Loucy (cell line): ENCODE data around the gene ZFAND3.

Source experiments
- H2AFZ ChIP-seq: fragments of 200-600 bp; sonication (generic); 2 replicates; pipeline ENCODE4 v1.6.0; 2016; ENCODE audit warnings: antibody characterized with exemption, mild to moderate bottlenecking, low read length, moderate library complexity
- H3F3A ChIP-seq: fragments of 200-600 bp; 2 replicates; pipeline ENCODE4 v1.6.0; 2016; ENCODE audit warnings: antibody characterized with exemption, low read depth, mild to moderate bottlenecking
- H3K27me3 ChIP-seq: fragments of 200-600 bp; sonication (generic); 2 replicates; pipeline ENCODE4 v1.6.1; 2014; ENCODE audit warnings: low read length, mild to moderate bottlenecking; ENCODE audit not compliant: insufficient read depth, poor library complexity, severe bottlenecking
- H3K36me3 ChIP-seq: fragments of 200-600 bp; sonication (generic); 2 replicates; pipeline ENCODE4 v1.6.1; 2016; ENCODE audit warnings: low read length; ENCODE audit not compliant: insufficient read depth
- H3K4me1 ChIP-seq: fragments of 200-600 bp; sonication (generic); 2 replicates; pipeline ENCODE4 v1.5.1; 2014; ENCODE audit warnings: low read length, mild to moderate bottlenecking; ENCODE audit not compliant: insufficient read depth, poor library complexity, severe bottlenecking
- H3K4me2 ChIP-seq: fragments of 200-600 bp; sonication (generic); 2 replicates; pipeline ENCODE4 v1.6.0; 2014; ENCODE audit warnings: antibody characterized with exemption, low read length, low read depth, mild to moderate bottlenecking; ENCODE audit not compliant: poor library complexity, severe bottlenecking
- H3K4me3 ChIP-seq: fragments of 200-600 bp; sonication (generic); 2 replicates; pipeline ENCODE4 v1.5.1; 2014; ENCODE audit warnings: low read length, mild to moderate bottlenecking, mixed read lengths; ENCODE audit not compliant: poor library complexity, severe bottlenecking
- H3K79me2 ChIP-seq: fragments of 200-600 bp; sonication (generic); 2 replicates; pipeline ENCODE4 v1.6.1; 2014; ENCODE audit warnings: low read length; ENCODE audit not compliant: insufficient read depth
- H3K9ac ChIP-seq: fragments of 200-600 bp; sonication (generic); 2 replicates; pipeline ENCODE4 v1.6.0; 2014; ENCODE audit warnings: mild to moderate bottlenecking, low read depth, low read length, moderate library complexity; ENCODE audit not compliant: poor library complexity, severe bottlenecking
- H3K9me2 ChIP-seq: fragments of 200-600 bp; sonication (generic); replicated peaks from 2 replicates; pipeline ENCODE4 v1.6.1; 2016; ENCODE audit warnings: low read depth, low read length, mixed read lengths
- H3K9me3 ChIP-seq: fragments of 200-600 bp; sonication (generic); 2 replicates; pipeline ENCODE4 v1.6.1; 2014; ENCODE audit warnings: mild to moderate bottlenecking, antibody characterized with exemption, low read length, low read depth; ENCODE audit not compliant: insufficient read depth
- H4K20me1 ChIP-seq: fragments of 200-600 bp; sonication (generic); 2 replicates; pipeline ENCODE4 v1.6.0; 2014; ENCODE audit warnings: antibody characterized with exemption, low read length, mild to moderate bottlenecking; ENCODE audit not compliant: insufficient read depth, poor library complexity, severe bottlenecking
- CTCF ChIP-seq: fragments of 200-600 bp; sonication (generic); conservative IDR thresholded peaks from 2 replicates; pipeline ENCODE4 v1.5.1; 2014; ENCODE audit warnings: mild to moderate bottlenecking, antibody characterized with exemption, low read length
- EZH2phosphoT487 ChIP-seq: fragments of 200-600 bp; IDR thresholded peaks from 2 replicates; pipeline ENCODE4 v1.6.1; 2018; ENCODE audit warnings: antibody characterized with exemption, mild to moderate bottlenecking, moderate library complexity, borderline replicate concordance

The ZFAND3 gene

DNA sequence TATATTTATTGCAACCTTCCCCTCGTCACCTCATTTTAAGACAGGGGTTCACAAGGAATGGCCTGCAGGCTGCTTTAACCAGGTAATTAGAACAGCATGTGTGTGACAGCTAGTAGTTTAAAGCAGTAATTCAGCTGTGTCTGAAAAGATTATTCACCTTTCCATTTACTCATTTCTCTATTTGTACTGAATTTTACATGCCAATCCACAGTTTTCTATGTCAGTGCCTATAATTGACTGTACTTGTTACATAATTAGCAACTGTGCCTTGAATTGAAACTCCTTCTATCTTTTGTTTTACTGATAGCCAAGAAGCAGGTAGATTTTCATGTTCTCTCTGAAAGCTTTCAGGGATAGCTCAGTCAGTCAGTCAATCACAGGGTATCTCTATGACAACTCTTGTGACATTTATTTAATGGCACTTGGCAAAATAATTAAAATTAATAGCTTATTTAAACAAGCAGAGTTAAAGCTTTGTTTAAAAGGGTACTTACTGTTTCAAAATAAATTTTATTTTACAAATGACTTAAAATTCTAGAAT, 214.0 kb downstream of the ZFAND3 start:
- Histone ChIP-seq H4K20me1 (peaks cover 26% of the 10 kb centered on the region), H3F3A (no peaks in the 10 kb centered on the region), H3K9me3 (no peaks in the 10 kb centered on the region), H3K4me1 (peaks cover 15% of the 10 kb centered on the region), H3K9ac (no peak overlapping the region), H3K36me3 (no peaks in the 10 kb centered on the region), H3K4me3 (no peak overlapping the region), H3K9me2 (no peaks in the 10 kb centered on the region), H2AFZ (no peak overlapping the region), H3K27me3 (no peaks in the 10 kb centered on the region), H3K79me2 (peaks cover 68% of the 10 kb centered on the region), H3K4me2 (no peak overlapping the region)
- TF ChIP-seq CTCF (no peak), EZH2phosphoT487 (no peak)

GRCh38 chr6:38034274-38034914, 214.9 kb downstream of the ZFAND3 start:
- H2AFZ ChIP-seq, result no peak overlapping the region
- H3K9me2 ChIP-seq, result no peaks in the 10 kb centered on the region
- TF ChIP-seq CTCF (peak; percentile 87), EZH2phosphoT487 (no peak)
- no peaks in the 10 kb centered on the region for H3K9me3 ChIP-seq
- no peaks in the 10 kb centered on the region for H3K36me3 ChIP-seq
- peaks cover 12% of the 10 kb centered on the region for H3K4me1 ChIP-seq
- no peaks in the 10 kb centered on the region for H3F3A ChIP-seq
- peaks cover 25% of the 10 kb centered on the region for H4K20me1 ChIP-seq
- peak overlapping the region; percentile 48 for H3K4me2 ChIP-seq
- no peaks in the 10 kb centered on the region for H3K27me3 ChIP-seq
- peak overlapping the region; percentile 43 for H3K9ac ChIP-seq
- H3K4me3 ChIP-seq, result peak overlapping the region; percentile 4
- H3K79me2 ChIP-seq, result peaks cover 59% of the 10 kb centered on the region

DNA sequence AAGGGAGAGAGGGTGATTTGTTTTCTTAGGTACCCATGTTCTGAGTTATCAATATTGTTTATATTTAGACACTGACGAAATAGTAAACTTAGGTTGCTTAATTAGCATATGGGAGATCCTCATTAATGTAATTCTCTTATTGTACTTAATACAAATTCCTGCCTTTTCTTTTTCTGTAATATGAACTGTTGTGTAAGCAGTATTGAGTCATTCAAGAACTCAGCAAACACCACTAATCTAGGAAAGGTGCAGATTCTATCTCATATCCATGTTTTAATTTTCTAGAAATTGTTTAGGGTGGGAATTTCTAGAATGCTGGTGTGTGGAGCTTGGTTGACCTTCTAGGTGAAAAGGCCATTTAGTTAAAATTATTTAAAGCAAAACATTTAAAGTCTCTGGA, 216.0 kb downstream of the ZFAND3 start:
- Histone ChIP-seq H4K20me1 (peaks cover 23% of the 10 kb centered on the region), H3K4me1 (peaks cover 12% of the 10 kb centered on the region), H3K9me2 (no peaks in the 10 kb centered on the region), H3K9me3 (no peaks in the 10 kb centered on the region), H3K27me3 (no peaks in the 10 kb centered on the region), H3K9ac (no peak overlapping the region), H3K4me2 (no peak overlapping the region), H3F3A (no peaks in the 10 kb centered on the region), H2AFZ (no peak overlapping the region), H3K79me2 (peaks cover 54% of the 10 kb centered on the region), H3K36me3 (no peaks in the 10 kb centered on the region), H3K4me3 (no peak overlapping the region)
- TF ChIP-seq EZH2phosphoT487, result no peak

DNA sequence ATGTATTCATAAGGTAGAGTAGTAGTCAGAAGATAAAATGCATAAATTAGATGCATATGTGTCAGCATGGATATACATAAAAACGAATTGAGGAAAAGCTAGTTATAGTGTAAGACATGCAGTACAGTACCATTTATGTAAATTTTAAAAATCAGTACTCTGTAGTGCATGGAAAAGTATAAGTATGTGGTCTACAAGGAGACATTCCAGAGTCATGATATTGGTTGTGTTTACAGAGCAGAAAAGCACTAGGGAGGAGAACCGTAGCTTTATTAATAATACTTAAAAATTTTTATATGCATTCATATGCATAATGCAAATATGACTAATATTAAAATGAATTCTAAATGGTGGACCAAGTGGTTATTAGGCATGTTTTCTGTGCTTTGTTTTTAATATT, 220.0 kb downstream of the ZFAND3 start:
- no peaks in the 10 kb centered on the region for H3K9me3 ChIP-seq
- no peaks in the 10 kb centered on the region for H3F3A ChIP-seq
- H3K9me2 ChIP-seq, result no peaks in the 10 kb centered on the region
- no peaks in the 10 kb centered on the region for H3K36me3 ChIP-seq
- no peaks in the 10 kb centered on the region for H3K27me3 ChIP-seq
- H2AFZ ChIP-seq, result no peak overlapping the region
- H3K79me2 ChIP-seq, result peaks cover 52% of the 10 kb centered on the region
- peaks cover 10% of the 10 kb centered on the region for H3K4me1 ChIP-seq
- H3K9ac ChIP-seq, result no peak overlapping the region
- no peak overlapping the region for H3K4me2 ChIP-seq
- no peak for TF ChIP-seq EZH2phosphoT487
- no peak for TF ChIP-seq CTCF
- H3K4me3 ChIP-seq, result no peak overlapping the region
- H4K20me1 ChIP-seq, result peaks cover 13% of the 10 kb centered on the region
